ENCODE data around the gene XPO4.
"Not testable (repeated sequence)": the region's sequence is repeated elsewhere in the genome, so short reads cannot be mapped to it uniquely, and the experiment has no call there.

Gene XPO4

DNA sequence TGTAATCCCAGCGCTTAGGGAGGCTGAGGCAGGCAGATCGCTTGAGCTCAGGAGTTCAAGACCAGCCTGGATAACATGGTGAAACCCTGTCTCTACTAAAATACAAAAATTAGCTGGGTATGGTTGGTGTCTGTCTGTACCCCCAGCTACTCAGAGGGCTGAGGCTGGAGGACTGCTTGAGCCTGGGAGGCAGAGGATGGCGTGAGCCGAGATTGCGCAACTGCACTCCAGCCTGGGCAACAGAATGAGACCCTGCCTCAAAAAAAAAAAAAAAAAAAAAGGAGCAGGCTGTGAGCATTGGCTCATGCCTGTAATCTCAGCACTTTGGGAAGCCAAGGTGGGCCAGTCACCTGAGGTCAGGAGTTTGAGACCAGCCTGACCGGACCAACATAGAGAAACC, 12.0 kb downstream of the XPO4 start:
- DNase-seq, result not testable (repeated sequence)

- DNase-seq, result no peak
Measured at GRCh38 chr13:20882206-20882605, 20.3 kb downstream of the XPO4 start.

- no peak for DNase-seq
Measured at GRCh38 chr13:20877902-20878301, 24.6 kb downstream of the XPO4 start.

GRCh38 chr13:20876802-20877201, 25.7 kb downstream of the XPO4 start:
- not testable (repeated sequence) for DNase-seq

DNA sequence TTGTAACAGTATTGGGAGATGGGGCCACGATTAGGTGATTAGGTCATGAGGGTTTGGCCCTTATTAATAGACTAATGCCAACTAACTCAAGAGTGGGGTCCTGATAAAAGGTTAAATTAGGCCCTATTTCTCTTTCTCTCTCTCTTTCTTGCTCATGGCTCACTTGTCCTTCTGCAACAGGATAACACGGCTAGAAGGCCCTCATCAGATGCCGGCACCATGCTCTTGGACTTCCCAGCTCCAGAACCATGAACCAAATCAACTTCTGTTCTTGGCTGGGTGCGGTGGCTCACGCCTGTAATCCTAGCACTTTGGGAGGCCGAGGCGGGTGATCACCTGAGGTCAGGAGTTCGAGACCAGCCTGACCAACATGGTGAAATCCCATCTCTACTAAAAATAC, 28.1 kb downstream of the XPO4 start:
- not testable (repeated sequence) for DNase-seq

GRCh38 chr13:20873348-20873747, 29.2 kb downstream of the XPO4 start:
- no peak for DNase-seq

- no peak for DNase-seq
Measured at GRCh38 chr13:20870829-20871228, 31.7 kb downstream of the XPO4 start.

DNA sequence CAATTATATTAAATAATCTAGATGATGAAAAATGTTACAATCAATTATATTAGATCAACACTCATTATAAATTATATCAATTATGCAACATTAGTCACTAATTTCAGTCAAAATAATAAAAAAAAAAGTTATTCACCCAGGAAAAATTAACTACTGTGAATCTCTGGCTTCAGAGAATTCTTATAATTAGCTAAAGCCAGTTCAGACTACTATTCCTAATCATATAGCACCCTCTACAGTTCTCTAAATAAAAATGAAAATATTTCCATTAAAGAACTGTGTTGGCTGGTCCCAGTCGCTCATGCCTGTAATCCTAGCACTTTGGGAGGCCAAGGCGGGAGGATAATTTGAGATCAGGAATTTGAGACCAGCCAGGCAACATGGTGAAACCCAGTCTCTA, 33.0 kb downstream of the XPO4 start:
- no peak for DNase-seq

DNA sequence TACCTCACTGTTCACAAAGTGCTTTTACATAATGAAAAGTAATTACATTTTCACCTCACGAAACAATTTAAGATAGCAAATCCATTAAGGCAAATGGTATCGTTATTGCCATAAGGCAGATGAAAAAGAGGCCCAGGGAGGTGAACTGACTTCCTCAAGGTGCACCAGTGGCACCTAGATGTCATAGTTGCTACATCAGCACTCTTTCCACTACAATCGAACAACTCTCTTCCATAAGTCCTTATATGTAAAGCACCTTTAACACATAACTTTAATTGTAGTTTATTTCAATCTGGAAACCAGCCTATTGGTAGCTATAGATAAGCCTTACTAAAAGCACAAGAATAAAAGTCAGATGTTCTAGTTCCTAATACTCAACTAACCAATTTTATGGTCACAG, 35.1 kb downstream of the XPO4 start:
- DNase-seq, result no peak

DNA sequence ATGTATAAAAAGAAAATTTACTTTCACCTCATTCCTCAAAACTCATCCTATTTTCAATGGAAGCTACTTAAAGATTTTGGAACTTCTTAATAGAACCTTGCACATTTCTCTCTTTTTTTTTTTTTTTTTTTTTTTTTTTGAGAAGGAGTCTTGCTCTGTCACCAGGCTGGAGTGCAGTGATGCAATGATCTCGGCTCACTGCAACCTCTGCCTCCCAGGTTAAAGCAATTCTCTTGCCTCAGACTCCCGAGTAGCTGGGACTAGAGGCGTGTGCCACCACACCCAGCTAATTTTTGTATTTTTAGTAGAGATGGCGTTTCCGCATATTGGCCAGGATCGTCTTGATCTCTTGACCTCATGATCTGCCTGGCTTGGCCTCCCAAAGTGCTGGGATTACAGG, 40.9 kb downstream of the XPO4 start:
- not testable (repeated sequence) for DNase-seq

DNA sequence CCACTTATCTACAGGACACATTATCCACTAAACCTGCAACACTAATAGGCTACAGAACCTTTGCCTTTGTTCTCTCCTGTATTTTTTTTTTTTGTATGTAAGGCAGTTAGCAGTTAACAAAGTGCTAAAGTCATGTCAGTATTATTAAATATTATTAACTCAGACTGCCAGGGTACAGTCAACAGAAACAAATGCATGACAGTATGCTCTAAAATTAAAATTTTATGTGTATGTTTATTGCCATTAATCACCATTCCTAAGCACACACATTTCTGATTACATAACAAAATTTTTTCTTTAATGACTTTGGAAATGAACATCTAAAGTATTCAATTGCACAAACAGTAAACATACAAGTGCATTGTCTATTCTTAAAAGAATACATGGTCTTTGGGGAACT, 41.7 kb downstream of the XPO4 start:
- DNase-seq, result no peak

- no peak for DNase-seq
Measured at GRCh38 chr13:20856650-20857049, 45.9 kb downstream of the XPO4 start.

DNA sequence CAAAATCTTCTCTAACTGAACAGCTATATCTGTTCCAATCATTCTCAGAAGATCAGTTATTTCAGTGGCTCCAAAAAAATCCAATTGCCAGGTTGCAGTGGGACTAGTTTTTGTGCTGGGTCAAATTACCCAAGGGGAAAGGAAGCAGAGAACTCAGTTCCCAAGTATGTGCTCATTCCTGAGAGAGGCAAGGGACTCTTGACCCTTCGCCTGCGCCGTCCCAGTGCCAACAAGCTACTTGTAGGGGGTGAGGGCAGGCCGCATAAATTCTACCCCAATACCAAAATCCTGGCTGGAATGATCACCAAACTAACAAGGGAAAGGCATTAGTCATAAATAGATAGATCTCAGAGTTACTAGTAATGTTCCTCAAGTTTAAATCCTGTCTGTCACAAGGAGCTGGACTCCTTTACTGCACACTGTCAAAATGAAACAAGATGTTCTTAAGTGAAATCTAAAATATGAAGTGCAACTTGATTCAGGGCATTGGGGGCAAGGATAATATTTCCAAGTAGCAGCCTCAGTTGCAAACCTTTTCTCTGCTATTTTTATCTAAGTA, 50.6 kb downstream of the XPO4 start:
- DNase-seq, result no peak

GRCh38 chr13:20848944-20849343, 53.6 kb downstream of the XPO4 start:
- no peak for DNase-seq

DNA sequence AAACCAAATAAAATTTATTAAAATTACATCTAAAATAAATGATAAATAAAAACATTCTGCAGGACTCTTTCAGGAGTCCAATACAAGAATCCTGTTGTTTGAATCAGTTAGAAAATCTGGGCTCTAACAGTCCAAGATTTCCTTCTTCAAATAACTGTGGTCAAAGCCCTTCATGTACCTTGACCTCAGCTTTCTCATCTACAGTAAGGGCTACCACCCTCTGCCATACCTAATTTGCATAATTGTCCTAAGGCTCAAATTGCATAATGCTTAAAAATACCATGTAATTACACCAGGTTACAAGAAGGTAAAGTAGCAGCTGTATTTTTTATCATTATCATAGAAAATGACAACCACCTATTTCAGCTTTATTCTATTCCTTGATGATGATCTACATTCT, 54.3 kb downstream of the XPO4 start:
- no peak for DNase-seq

GRCh38 chr13:20847296-20847695, 55.2 kb downstream of the XPO4 start:
- no peak for DNase-seq

DNA sequence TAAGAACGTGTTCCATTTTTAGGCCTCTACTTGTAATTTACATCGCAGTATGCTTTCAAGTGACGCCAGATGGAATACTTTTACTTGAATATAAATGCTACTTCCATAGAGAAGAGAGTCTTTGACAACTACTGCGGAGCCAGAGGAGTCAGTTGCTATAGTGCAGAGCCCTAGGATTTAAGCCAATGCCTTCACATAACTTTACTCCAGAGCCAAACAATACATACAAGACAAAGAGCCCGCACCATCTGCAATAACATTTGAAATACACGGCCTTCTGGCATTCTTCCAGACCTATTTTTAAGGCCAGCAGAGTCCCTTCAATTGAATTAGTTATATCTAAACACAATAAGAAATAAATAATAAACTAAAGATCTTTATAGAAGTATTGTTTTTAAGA, 59.4 kb downstream of the XPO4 start:
- DNase-seq, result no peak

GRCh38 chr13:20840568-20840967, 62.0 kb downstream of the XPO4 start:
- DNase-seq, result no peak

- no peak for DNase-seq
Measured at GRCh38 chr13:20833900-20834679, 68.5 kb downstream of the XPO4 start.

DNA sequence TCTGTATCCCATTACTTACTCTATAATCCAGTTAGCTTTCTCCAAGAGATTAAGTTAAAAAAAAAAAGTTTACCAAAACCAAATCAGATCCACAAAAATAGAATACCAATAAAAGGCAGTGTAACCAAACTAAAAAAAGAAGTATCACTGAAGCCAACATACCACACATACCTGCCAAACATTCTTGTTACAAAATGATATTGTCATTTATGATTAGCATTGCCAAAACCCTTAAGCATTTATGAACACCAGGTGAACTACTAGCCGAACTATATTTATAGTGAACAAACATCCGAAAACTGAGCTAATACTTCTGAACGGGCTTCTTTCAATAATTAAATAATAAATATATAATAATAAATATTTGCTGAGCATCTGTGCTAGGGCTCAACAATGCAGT, 69.7 kb downstream of the XPO4 start:
- no peak for DNase-seq

DNA sequence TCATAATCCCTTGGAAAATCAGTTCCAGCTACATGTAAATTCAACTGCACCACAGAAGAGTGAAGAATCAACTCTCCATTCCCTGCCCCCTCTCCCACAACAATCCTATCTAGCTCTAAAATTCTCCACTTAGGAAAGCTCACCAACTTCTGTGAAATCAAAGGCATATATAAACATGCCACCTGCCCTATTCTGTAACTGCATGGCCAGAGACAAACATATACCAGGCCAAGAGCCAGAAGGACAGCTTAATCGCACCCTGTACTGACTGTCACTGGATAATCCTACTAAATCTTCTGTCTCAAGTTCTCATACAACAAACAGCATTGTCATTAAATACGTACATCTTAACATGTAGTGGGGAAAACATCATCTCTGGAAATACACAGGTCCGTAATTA, 70.6 kb downstream of the XPO4 start:
- DNase-seq, result no peak

- no peak for DNase-seq
Measured at GRCh38 chr13:20831254-20831653, 71.3 kb downstream of the XPO4 start.

DNA sequence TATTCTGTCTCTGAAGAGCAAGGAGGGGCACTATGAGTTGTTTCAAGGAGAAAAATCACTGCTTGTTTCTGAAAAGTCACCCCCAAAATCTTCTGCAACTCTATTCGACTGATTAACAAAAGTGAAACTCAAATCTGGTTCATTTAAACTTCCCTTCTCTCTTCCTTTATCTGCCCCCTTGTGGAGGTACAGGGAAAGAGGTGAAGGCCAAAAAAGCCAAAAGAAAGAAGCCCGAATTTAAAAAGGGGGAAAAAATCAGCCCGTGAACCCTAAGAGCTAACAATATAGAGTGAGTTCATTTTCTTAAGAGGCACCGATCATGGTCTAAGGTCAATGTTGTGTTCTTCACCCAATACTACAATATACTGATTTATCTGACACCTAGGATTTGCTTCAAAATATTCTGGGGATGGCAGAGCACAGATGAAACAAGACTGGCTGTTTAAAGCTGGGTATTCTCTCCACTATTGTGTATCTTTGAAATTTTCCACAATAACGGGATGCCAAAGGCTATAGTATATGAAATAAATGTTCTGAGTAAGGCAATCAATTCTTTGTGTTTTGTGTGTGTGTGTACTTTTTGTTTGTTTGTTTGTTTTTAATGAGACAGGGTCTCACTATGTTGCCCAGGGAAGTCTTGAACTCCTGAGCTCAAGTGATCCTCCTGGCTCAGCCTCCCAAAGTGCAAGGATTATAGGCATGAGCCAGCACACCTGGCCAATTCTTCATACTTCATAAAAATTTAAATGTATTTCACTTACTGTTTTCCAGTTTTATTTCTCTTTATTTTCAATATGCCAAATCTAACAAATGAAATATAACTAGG, 73.8 kb downstream of the XPO4 start:
- DNase-seq, result no peak
